Hepatocyte (in vitro differentiated cells): ENCODE data around the gene MGLL. TPM values are rescaled to one million over a fixed set of nuclear protein-coding genes. Genes with fewer than 3 reads are reported as not detected.
A peak's percentile ranks its signal among the peaks of the same experiment; 100 is the strongest.

Source experiments
- DNase-seq: peaks from one replicate; pipeline ENCODE4 v3.0.0-alpha.2; 2016; ENCODE audit warnings: low spot score
- H2AFZ ChIP-seq: fragments of 200-600 bp; sonication (generic); 2 replicates; pipeline ENCODE4 v1.6.0; 2016; ENCODE audit warnings: antibody characterized with exemption, mild to moderate bottlenecking
- H3K27ac ChIP-seq: fragments of 200-600 bp; sonication (generic); 2 replicates; pipeline ENCODE4 v1.5.1; 2016; ENCODE audit warnings: mild to moderate bottlenecking
- H3K27me3 ChIP-seq: fragments of 200-600 bp; sonication (generic); 2 replicates; pipeline ENCODE4 v1.6.1; 2016
- H3K36me3 ChIP-seq: fragments of 200-600 bp; sonication (generic); replicated peaks from 2 replicates; pipeline ENCODE4 v1.5.1; 2016; ENCODE audit warnings: low read depth; ENCODE audit not compliant: insufficient read depth
- H3K4me1 ChIP-seq: fragments of 200-600 bp; sonication (generic); 2 replicates; pipeline ENCODE4 v1.5.1; 2016; ENCODE audit warnings: mild to moderate bottlenecking, moderate library complexity; ENCODE audit not compliant: insufficient read depth
- H3K4me2 ChIP-seq: fragments of 200-600 bp; sonication (generic); 2 replicates; pipeline ENCODE4 v1.6.0; 2016
- H3K4me3 ChIP-seq: fragments of 200-600 bp; sonication (generic); 2 replicates; pipeline ENCODE4 v1.5.1; 2016; ENCODE audit warnings: mild to moderate bottlenecking
- H3K79me2 ChIP-seq: fragments of 200-600 bp; sonication (generic); 2 replicates; pipeline ENCODE4 v1.6.0; 2017; ENCODE audit warnings: mild to moderate bottlenecking
- H3K9me2 ChIP-seq: fragments of 200-600 bp; sonication (generic); replicated peaks from 2 replicates; pipeline ENCODE4 v1.6.0; 2017; ENCODE audit warnings: mild to moderate bottlenecking; ENCODE audit not compliant: insufficient read depth
- H3K9me3 ChIP-seq: fragments of 200-600 bp; sonication (generic); 2 replicates; pipeline ENCODE4 v1.5.1; 2016; ENCODE audit warnings: low read depth, mild to moderate bottlenecking
- H4K20me1 ChIP-seq: fragments of 200-600 bp; sonication (generic); 2 replicates; pipeline ENCODE4 v1.6.0; 2016; ENCODE audit warnings: mild to moderate bottlenecking; ENCODE audit not compliant: insufficient read depth, poor library complexity, severe bottlenecking
- EZH2 ChIP-seq: fragments of 200-600 bp; sonication (generic); IDR thresholded peaks from 2 replicates; pipeline ENCODE4 v1.6.1; 2016; ENCODE audit warnings: antibody characterized with exemption, mild to moderate bottlenecking, borderline replicate concordance
- EZH2phosphoT487 ChIP-seq: fragments of 200-600 bp; sonication (generic); IDR thresholded peaks from one replicate; pipeline ENCODE4 v1.6.1; 2018; ENCODE audit warnings: antibody characterized with exemption, mild to moderate bottlenecking, low read depth, moderate library complexity; ENCODE audit not compliant: unreplicated experiment, severe bottlenecking
- WGBS: methylation state at CpG from one replicate; pipeline ENCODE4 v1.1.6; 2016; ENCODE audit warnings: low lambda C conversion rate; ENCODE audit errors: missing lambda C conversion rate; 5-methylcytosine and 5-hydroxymethylcytosine counted together
- polyA plus RNA-seq: library from polyadenylated mRNA; unstranded; fragments of >200 nt; fragmentation: Nextera tagmentation; extraction: Ambion mirVana; gene quantifications from 2 replicates; pipeline ENCODE4 v1.2.1, GENCODE V29; 2016
- total RNA-seq: library from RNA; depleted of rRNA; stranded (reverse); fragments of >200 nt; gene quantifications from 2 replicates; pipeline ENCODE4 v1.2.3, GENCODE V29; 2014
- TF ChIP-seq, protein P1 (sequence below): fragments of 200-600 bp; sonication (generic); IDR thresholded peaks from 2 replicates; pipeline ENCODE4 v1.5.1; 2016; ENCODE audit warnings: antibody characterized with exemption, mild to moderate bottlenecking; ENCODE audit not compliant: poor library complexity

Gene MGLL
- total and polyA plus RNA-seq, 2 experiments from 2014 or later: 7.3 to 21.4 TPM

DNA sequence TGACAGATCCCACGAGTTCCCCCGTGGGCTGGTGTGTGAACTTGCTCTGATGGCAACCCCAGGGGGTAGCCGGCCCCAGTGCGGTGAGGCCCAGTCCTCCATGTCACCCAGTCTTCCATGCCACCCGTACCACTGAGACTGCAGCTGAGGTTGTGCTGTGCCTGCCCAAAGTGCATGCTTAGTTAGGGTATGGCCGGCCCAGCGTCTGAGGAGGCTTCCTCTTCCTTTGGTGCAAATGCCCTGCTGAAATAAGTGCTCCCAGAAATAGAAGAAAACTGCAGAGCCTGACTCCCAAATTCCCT, 31.5 kb downstream of the MGLL start:
- no peak for TF ChIP-seq EZH2phosphoT487
- no peak for TF ChIP-seq EZH2
- TF ChIP-seq, protein P1, sequence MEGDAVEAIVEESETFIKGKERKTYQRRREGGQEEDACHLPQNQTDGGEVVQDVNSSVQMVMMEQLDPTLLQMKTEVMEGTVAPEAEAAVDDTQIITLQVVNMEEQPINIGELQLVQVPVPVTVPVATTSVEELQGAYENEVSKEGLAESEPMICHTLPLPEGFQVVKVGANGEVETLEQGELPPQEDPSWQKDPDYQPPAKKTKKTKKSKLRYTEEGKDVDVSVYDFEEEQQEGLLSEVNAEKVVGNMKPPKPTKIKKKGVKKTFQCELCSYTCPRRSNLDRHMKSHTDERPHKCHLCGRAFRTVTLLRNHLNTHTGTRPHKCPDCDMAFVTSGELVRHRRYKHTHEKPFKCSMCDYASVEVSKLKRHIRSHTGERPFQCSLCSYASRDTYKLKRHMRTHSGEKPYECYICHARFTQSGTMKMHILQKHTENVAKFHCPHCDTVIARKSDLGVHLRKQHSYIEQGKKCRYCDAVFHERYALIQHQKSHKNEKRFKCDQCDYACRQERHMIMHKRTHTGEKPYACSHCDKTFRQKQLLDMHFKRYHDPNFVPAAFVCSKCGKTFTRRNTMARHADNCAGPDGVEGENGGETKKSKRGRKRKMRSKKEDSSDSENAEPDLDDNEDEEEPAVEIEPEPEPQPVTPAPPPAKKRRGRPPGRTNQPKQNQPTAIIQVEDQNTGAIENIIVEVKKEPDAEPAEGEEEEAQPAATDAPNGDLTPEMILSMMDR: no peak
- Histone ChIP-seq H2AFZ (no peak overlapping the region), H3K27me3 (no peaks in the 10 kb centered on the region), H3K9me2 (no peaks in the 10 kb centered on the region), H3K4me1 (peaks cover 21% of the 10 kb centered on the region), H3K4me2 (no peak overlapping the region), H3K4me3 (no peak overlapping the region), H3K9me3 (no peaks in the 10 kb centered on the region), H3K79me2 (no peaks in the 10 kb centered on the region), H3K27ac (peak overlapping the region; percentile 80), H4K20me1 (no peaks in the 10 kb centered on the region), H3K36me3 (no peaks in the 10 kb centered on the region)
- WGBS: 70% methylated on average over 7 of the region's 7 CpGs
- DNase-seq: no peak

- no peak overlapping the region for H2AFZ ChIP-seq
- DNase-seq: no peak
- H3K4me3 ChIP-seq: no peak overlapping the region
- no peaks in the 10 kb centered on the region for H3K36me3 ChIP-seq
- 93% methylated on average over 19 of the region's 19 CpGs for WGBS
- H3K9me2 ChIP-seq: no peaks in the 10 kb centered on the region
- H4K20me1 ChIP-seq: no peaks in the 10 kb centered on the region
- H3K27ac ChIP-seq: peak overlapping the region; percentile 80
- no peaks in the 10 kb centered on the region for H3K9me3 ChIP-seq
- no peaks in the 10 kb centered on the region for H3K27me3 ChIP-seq
- no peaks in the 10 kb centered on the region for H3K79me2 ChIP-seq
- TF ChIP-seq EZH2phosphoT487 (no peak), EZH2 (no peak)
- TF ChIP-seq, protein P1: no peak
- no peak overlapping the region for H3K4me2 ChIP-seq
- H3K4me1 ChIP-seq: peaks cover 26% of the 10 kb centered on the region
Observed at GRCh38 chr3:127789990-127790881, 32.1 kb downstream of the MGLL start.

DNA sequence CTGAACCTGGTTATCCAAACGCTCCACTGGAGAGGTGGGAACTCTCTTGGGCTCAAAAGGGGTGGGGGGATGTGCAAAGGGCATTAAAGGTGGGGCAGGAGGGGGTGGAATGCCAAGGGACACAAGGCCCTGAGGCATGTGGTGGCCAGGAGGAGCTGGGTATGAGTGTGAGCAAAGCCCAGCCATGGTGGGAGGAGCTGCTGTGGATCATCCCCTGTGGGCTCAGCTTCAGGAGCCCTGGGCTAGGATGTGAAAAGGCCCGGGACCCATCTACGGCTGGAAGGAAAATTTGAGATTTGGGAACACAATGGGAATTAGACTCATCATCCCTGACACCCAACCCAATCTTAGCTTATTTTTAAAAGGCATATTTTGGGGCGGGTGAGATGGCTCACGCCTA, 33.3 kb downstream of the MGLL start:
- H3K9me3 ChIP-seq: no peaks in the 10 kb centered on the region
- H3K36me3 ChIP-seq: no peaks in the 10 kb centered on the region
- TF ChIP-seq EZH2phosphoT487 (no peak), EZH2 (no peak)
- TF ChIP-seq, protein P1: no peak
- DNase-seq: no peak
- H3K4me3 ChIP-seq: no peak overlapping the region
- WGBS: 93% methylated on average over 5 of the region's 5 CpGs
- H3K27ac ChIP-seq: no peak overlapping the region
- peaks cover 31% of the 10 kb centered on the region for H3K4me1 ChIP-seq
- no peaks in the 10 kb centered on the region for H3K9me2 ChIP-seq
- H3K27me3 ChIP-seq: no peaks in the 10 kb centered on the region
- no peaks in the 10 kb centered on the region for H4K20me1 ChIP-seq
- no peak overlapping the region for H3K4me2 ChIP-seq
- no peak overlapping the region for H2AFZ ChIP-seq
- no peaks in the 10 kb centered on the region for H3K79me2 ChIP-seq
